H1 (cell line): ENCODE measurements around the gene CD40LG. TPM values are rescaled to one million over a fixed set of nuclear protein-coding genes. Genes with fewer than 3 reads are reported as not detected.

Experiments used
- CTCF ChIA-PET: fragments of 300-600 bp; sonication (Branson Sonifier 250); formaldehyde crosslinking; loops from one replicate; lab custom pipeline; 2021; ENCODE audit not compliant: partially characterized antibody; lab: Charles Lee
- POLR2A ChIA-PET: fragments of 300-600 bp; sonication (Branson Sonifier 250); formaldehyde crosslinking; loops from one replicate; lab custom pipeline; 2021; ENCODE audit warnings: inconsistent platforms; ENCODE audit not compliant: partially characterized antibody; lab: Charles Lee
- DNase-seq, 2 experiments: peaks; one replicate each; pipeline versions ENCODE4 v3.0.0 to v3.0.0-alpha.2; 2010 to 2022; ENCODE audit warnings: low spot score in 2 of 2, low read depth in 1 of 2, mixed read lengths in 1 of 2
- FAIRE-seq: peaks from 2 replicates; lab custom pipeline; 2011; peaks lifted over from hg19 to GRCh38; lab: Jason Lieb, UNC
- H2AFZ ChIP-seq: 2 replicates; pipeline ENCODE4 v1.8.1; 2012; ENCODE audit warnings: low read length, inconsistent platforms
- H2AK5ac ChIP-seq: 2 replicates; pipeline ENCODE4 v1.6.1; 2013; ENCODE audit warnings: low read depth, low read length
- H2BK120ac ChIP-seq: replicated peaks from 2 replicates; pipeline ENCODE3; 2013; ENCODE audit warnings: low read depth, low read length, inconsistent platforms
- H2BK12ac ChIP-seq: 2 replicates; pipeline ENCODE4 v1.6.1; 2013; ENCODE audit warnings: low read depth, low read length
- H2BK15ac ChIP-seq: 2 replicates; pipeline ENCODE4 v1.6.1; 2013; ENCODE audit warnings: low read length
- H2BK20ac ChIP-seq: 2 replicates; pipeline ENCODE4 v1.6.1; 2013; ENCODE audit warnings: low read length
- H2BK5ac ChIP-seq: 2 replicates; pipeline ENCODE4 v1.6.1; 2013; ENCODE audit warnings: low read depth, low read length
- H3K14ac ChIP-seq: 2 replicates; pipeline ENCODE4 v1.6.1; 2013; ENCODE audit warnings: inconsistent platforms; ENCODE audit not compliant: insufficient read length
- H3K18ac ChIP-seq: 2 replicates; pipeline ENCODE4 v1.6.1; 2013; ENCODE audit warnings: low read length; ENCODE audit errors: extremely low read depth
- H3K23ac ChIP-seq: 2 replicates; pipeline ENCODE4 v1.6.1; 2013; ENCODE audit warnings: inconsistent platforms; ENCODE audit not compliant: insufficient read length
- H3K23me2 ChIP-seq: 2 replicates; pipeline ENCODE4 v1.6.1; 2013; ENCODE audit warnings: low read depth, low read length
- H3K27ac ChIP-seq: 2 replicates; pipeline ENCODE4 v1.6.1; 2011; ENCODE audit warnings: low read depth, low read length, inconsistent platforms
- H3K27me3 ChIP-seq, 4 experiments: replicated peaks in 1 of 4; 1 replicate in 1 of 4; 2 replicates in 3 of 4; pipeline versions ENCODE4 v1.6.1 to v1.8.1; 2011 to 2013; ENCODE audit warnings: low read length in 3 of 4, mild to moderate bottlenecking in 3 of 4, inconsistent platforms in 2 of 4, mixed read lengths in 2 of 4, moderate library complexity in 1 of 4; ENCODE audit not compliant: control insufficient read depth in 3 of 4, insufficient read depth in 3 of 4; ENCODE audit errors: extremely low read depth in 1 of 4
- H3K36me3 ChIP-seq, 4 experiments: 2 replicates each; pipeline versions ENCODE4 v1.6.1 to v1.8.1; 2011 to 2013; ENCODE audit warnings: mild to moderate bottlenecking in 4 of 4, low read length in 3 of 4, moderate library complexity in 2 of 4, control low read depth in 1 of 4, inconsistent platforms in 1 of 4; ENCODE audit not compliant: insufficient read depth in 4 of 4, control insufficient read depth in 2 of 4
- H3K4ac ChIP-seq: replicated peaks from 2 replicates; pipeline ENCODE3; 2013; ENCODE audit warnings: low read length, low read depth, mixed read lengths, inconsistent platforms; ENCODE audit not compliant: insufficient read length
- H3K4me1 ChIP-seq, 4 experiments: replicated peaks in 1 of 4; 1 replicate in 1 of 4; 2 replicates in 3 of 4; pipeline versions ENCODE4 v1.6.1 to v1.8.1; 2011 to 2013; ENCODE audit warnings: low read length in 3 of 4, inconsistent platforms in 2 of 4, mixed read lengths in 1 of 4; ENCODE audit not compliant: insufficient read depth in 4 of 4, control insufficient read depth in 3 of 4
- H3K4me2 ChIP-seq, 2 experiments: 2 replicates each; pipeline versions ENCODE4 v1.6.1 to v1.8.1; 2011 to 2013; ENCODE audit warnings: low read depth in 2 of 2, low read length in 2 of 2, control low read depth in 1 of 2, inconsistent platforms in 1 of 2, mild to moderate bottlenecking in 1 of 2; ENCODE audit not compliant: insufficient read depth in 1 of 2
- H3K4me3 ChIP-seq, 4 experiments: fragments of 200-600, 300-600 bp in 1 of 4; sonication (generic), shearing (Covaris generic), sonication (Bioruptor Twin) in 1 of 4; 2 replicates each; pipeline versions ENCODE4 v1.5.1 to v1.8.1; 2011 to 2016; ENCODE audit warnings: low read length in 4 of 4, low read depth in 3 of 4, control low read depth in 2 of 4, inconsistent platforms in 2 of 4, mild to moderate bottlenecking in 2 of 4, mixed read lengths in 1 of 4, moderate library complexity in 1 of 4; ENCODE audit not compliant: insufficient read depth in 2 of 4; ENCODE audit errors: extremely low read depth in 1 of 4
- H3K56ac ChIP-seq: replicated peaks from 2 replicates; pipeline ENCODE3; 2013; ENCODE audit warnings: low read depth, mild to moderate bottlenecking, mixed read lengths, low read length, inconsistent platforms; ENCODE audit not compliant: insufficient read length
- H3K79me1 ChIP-seq: 2 replicates; pipeline ENCODE4 v1.6.1; 2013; ENCODE audit warnings: low read depth, low read length, control low read depth
- H3K79me2 ChIP-seq, 2 experiments: 2 replicates each; pipeline versions ENCODE4 v1.6.1 to v1.8.1; 2012 to 2013; ENCODE audit warnings: low read length in 2 of 2, mild to moderate bottlenecking in 2 of 2, inconsistent platforms in 1 of 2; ENCODE audit not compliant: insufficient read depth in 2 of 2, control insufficient read depth in 1 of 2
- H3K9ac ChIP-seq, 4 experiments: replicated peaks in 1 of 4; 1 replicate in 1 of 4; 2 replicates in 3 of 4; pipeline versions ENCODE4 v1.6.1 to v1.8.1; 2011 to 2013; ENCODE audit warnings: low read depth in 3 of 4, low read length in 3 of 4, control low read depth in 2 of 4, mild to moderate bottlenecking in 2 of 4, moderate library complexity in 2 of 4, inconsistent platforms in 1 of 4; ENCODE audit errors: extremely low read depth in 1 of 4
- H3K9me3 ChIP-seq, 2 experiments: 2 replicates each; pipeline versions ENCODE4 v1.6.1 to v1.8.1; 2012 to 2013; ENCODE audit warnings: mild to moderate bottlenecking in 2 of 2, moderate library complexity in 2 of 2, control low read depth in 1 of 2, inconsistent platforms in 1 of 2, low read depth in 1 of 2, low read length in 1 of 2, mixed read lengths in 1 of 2; ENCODE audit not compliant: insufficient read depth in 2 of 2
- H4K20me1 ChIP-seq, 2 experiments: replicated peaks in 1 of 2; 2 replicates each; pipeline versions ENCODE3 to v1.8.1; 2011 to 2013; ENCODE audit warnings: inconsistent platforms in 2 of 2, low read length in 2 of 2, mild to moderate bottlenecking in 1 of 2; ENCODE audit not compliant: insufficient read depth in 2 of 2, control insufficient read depth in 1 of 2
- H4K5ac ChIP-seq: 2 replicates; pipeline ENCODE4 v1.6.1; 2013; ENCODE audit warnings: low read length, low read depth, mixed read lengths, inconsistent platforms; ENCODE audit not compliant: insufficient read length
- H4K8ac ChIP-seq: 2 replicates; pipeline ENCODE4 v1.8.0; 2013; ENCODE audit warnings: mild to moderate bottlenecking, moderate library complexity, low read length, inconsistent platforms; ENCODE audit not compliant: insufficient read depth; ENCODE audit errors: extremely low read depth
- H4K91ac ChIP-seq: replicated peaks from 2 replicates; pipeline ENCODE3; 2013; ENCODE audit warnings: low read length, mixed read lengths, inconsistent platforms; ENCODE audit not compliant: insufficient read length
- CBX8 ChIP-seq: fragments of 300-800, 300-1000 bp; sonication (generic); IDR thresholded peaks from 2 replicates; pipeline ENCODE4 v1.7.1; 2016; ENCODE audit warnings: low read depth, low read length, borderline replicate concordance
- CEBPB ChIP-seq: IDR thresholded peaks from 2 replicates; pipeline ENCODE4 v1.6.1; 2012; ENCODE audit warnings: low read depth, low read length
- CHD2 ChIP-seq: IDR thresholded peaks from 2 replicates; pipeline ENCODE4 v1.6.1; 2012; ENCODE audit warnings: low read length, improper control_type of control experiment
- GABPA ChIP-seq: IDR thresholded peaks from 2 replicates; pipeline ENCODE4 v1.6.1; 2011; ENCODE audit warnings: mild to moderate bottlenecking, low read length, moderate library complexity, borderline replicate concordance; ENCODE audit not compliant: insufficient read depth
- HDAC2 ChIP-seq, 2 experiments: fragments of 300-600 bp in 1 of 2; sonication (generic) in 1 of 2; IDR thresholded peaks; 2 replicates each; pipeline ENCODE4 v1.6.1; 2011 to 2012; ENCODE audit warnings: low read depth in 2 of 2, low read length in 2 of 2, mild to moderate bottlenecking in 2 of 2, moderate library complexity in 2 of 2, borderline replicate concordance in 1 of 2, inconsistent platforms in 1 of 2
- MAFK ChIP-seq: IDR thresholded peaks from 2 replicates; pipeline ENCODE4 v1.6.1; 2012; ENCODE audit warnings: low read depth, mild to moderate bottlenecking, improper control_type of control experiment, low read length
- POLR2AphosphoS5 ChIP-seq: IDR thresholded peaks from 2 replicates; pipeline ENCODE4 v1.6.1; 2011; ENCODE audit warnings: low read depth, low read length
- SIRT6 ChIP-seq: IDR thresholded peaks from one replicate; pipeline ENCODE4 v1.7.1; 2012; ENCODE audit warnings: low read length, inconsistent platforms
- SP4 ChIP-seq: IDR thresholded peaks from 2 replicates; pipeline ENCODE4 v1.6.1; 2012; ENCODE audit warnings: low read length, inconsistent platforms
- TAF7 ChIP-seq: optimal IDR thresholded peaks from 2 replicates; pipeline ENCODE3; 2011; ENCODE audit warnings: low read depth, mild to moderate bottlenecking, inconsistent platforms, low read length, moderate library complexity, borderline replicate concordance
- USF2 ChIP-seq: IDR thresholded peaks from 2 replicates; pipeline ENCODE4 v1.6.1; 2011; ENCODE audit warnings: low read length, improper control_type of control experiment
- WGBS, 2 experiments: shearing (Covaris generic) in 1 of 2; methylation state at CpG; one replicate each; pipeline versions ENCODE4 v1.1.6 to v1.1.7; 2013 to 2015; ENCODE audit warnings: low lambda C conversion rate in 2 of 2, mixed read lengths in 2 of 2, inconsistent platforms in 1 of 2, low coverage in 1 of 2, missing lambda C conversion rate in 1 of 2; ENCODE audit not compliant: insufficient replicate concordance in 2 of 2, insufficient coverage in 1 of 2, insufficient read length in 1 of 2; ENCODE audit errors: extremely low coverage in 1 of 2, missing lambda C conversion rate in 1 of 2; 5-methylcytosine and 5-hydroxymethylcytosine counted together
- polyA plus RNA-seq, 7 experiments: library from polyadenylated mRNA; depleted of rRNA in 3 of 7; stranded (reverse) in 5 of 7; unstranded in 2 of 7; fragments of >200 nt in 5 of 7; fragments of 200-250 nt in 2 of 7; gene quantifications; 1 replicate in 5 of 7; 2 replicates in 1 of 7; 4 replicates in 1 of 7; pipeline versions ENCODE4 v1.2.1 to v1.2.3, GENCODE V29; 2011 to 2013; ENCODE audit warnings: missing spikeins in 2 of 7, mixed read lengths in 2 of 7
- total RNA-seq: library from RNA; stranded (reverse); fragmentation: NEBNext Ultra II Directional; extraction: Animal tissue kit (Norgen Biotek cat#: 25700); gene quantifications from 2 replicates; pipeline ENCODE4 v1.2.1, GENCODE V29; 2021

CD40LG gene
- total and polyA plus RNA-seq, 2 of the 8 experiments (the other 6 are each of a cell fraction or from before 2014, with no cell fraction given): not detected

- Histone ChIP-seq H3K23ac (no peak overlapping the region), H3K9ac (no peak overlapping the region), H3K18ac (no peak overlapping the region), H3K79me2 (no peaks in the 10 kb centered on the region), H3K4ac (no peak overlapping the region), H2BK15ac (no peak overlapping the region), H3K79me1 (no peaks in the 10 kb centered on the region), H2AFZ (no peak overlapping the region), H2BK120ac (no peak overlapping the region), H4K20me1 (no peaks in the 10 kb centered on the region), H3K23me2 (no peaks in the 10 kb centered on the region), H4K5ac (no peak overlapping the region), H2BK5ac (no peak overlapping the region), H3K27ac (no peak overlapping the region), H4K8ac (no peak overlapping the region), H2BK12ac (no peak overlapping the region), H3K56ac (no peak overlapping the region), H4K91ac (no peak overlapping the region), H3K9me3 (no peaks in the 10 kb centered on the region), H3K27me3 (no peaks in the 10 kb centered on the region), H2AK5ac (no peak overlapping the region), H3K4me3 (no peak overlapping the region), H3K36me3 (no peaks in the 10 kb centered on the region), H3K4me2 (no peak overlapping the region), H3K4me1 (peaks cover 0 to 3% (median 0%) of the 10 kb centered on the region in 4 experiments; a peak in 2 of 7 replicates), H2BK20ac (no peak overlapping the region), H3K14ac (no peak overlapping the region)
- FAIRE-seq (no peak), DNase-seq (no peak)
- ChIA-PET CTCF (interaction anchor here (1.0 to 4.3 kb wide), 5 partner anchors 12 to 122 kb away, joined by 3 to 44 read pairs (median 5); no protein-coding TSS in a partner anchor), POLR2A (no interaction called here)
- WGBS, 2 experiments: 86% methylated on average over 1 of the region's 1 CpG; no CpG with 5 or more reads in 1 of the 2 experiments
- TF ChIP-seq CBX8 (no peak), SP4 (no peak), MAFK (no peak), CEBPB (no peak), USF2 (no peak), HDAC2 (IDR thresholded peaks at IDR 0.05; ENCODE audit: borderline replicate concordance in 1 of 2, low read depth in 2 of 2, low read length in 2 of 2) (no peak), CHD2 (no peak), TAF7 (no peak), POLR2AphosphoS5 (no peak), SIRT6 (no peak), GABPA (no peak)
These were observed 49.2 kb downstream of the CD40LG start for GRCh38 chrX:136697156-136697555.
